ENCODE measurements around the gene CA10. TPM values are rescaled to one million over a fixed set of nuclear protein-coding genes. Genes with fewer than 3 reads are reported as not detected.

The CA10 gene
- polyA plus RNA-seq, 4 donors = 8.4 to 17.2 (median 10.2) TPM

DNA sequence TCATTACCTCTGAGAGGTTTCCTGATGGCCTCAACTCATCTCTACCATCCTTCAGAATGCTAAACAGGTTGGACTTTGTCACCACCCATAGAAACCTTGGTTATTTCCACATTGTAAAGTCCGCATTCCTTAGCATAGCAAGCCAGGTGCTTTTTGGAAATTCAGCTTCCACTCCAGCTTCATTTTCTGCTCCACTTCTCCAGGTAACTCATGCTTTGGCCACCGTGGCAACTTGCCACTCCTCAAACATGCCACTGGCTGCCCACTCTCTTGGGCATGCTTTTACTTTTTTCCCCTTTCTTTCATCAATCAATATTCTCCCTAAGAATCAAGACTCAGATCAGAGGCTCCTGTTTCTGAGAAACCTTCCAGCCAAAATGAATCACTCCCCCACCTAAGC, 203.3 kb downstream of the CA10 start:
- DNase-seq (ENCODE audit: low read depth in 4 of 4, low spot score in 2 of 4) = no peak

DNA sequence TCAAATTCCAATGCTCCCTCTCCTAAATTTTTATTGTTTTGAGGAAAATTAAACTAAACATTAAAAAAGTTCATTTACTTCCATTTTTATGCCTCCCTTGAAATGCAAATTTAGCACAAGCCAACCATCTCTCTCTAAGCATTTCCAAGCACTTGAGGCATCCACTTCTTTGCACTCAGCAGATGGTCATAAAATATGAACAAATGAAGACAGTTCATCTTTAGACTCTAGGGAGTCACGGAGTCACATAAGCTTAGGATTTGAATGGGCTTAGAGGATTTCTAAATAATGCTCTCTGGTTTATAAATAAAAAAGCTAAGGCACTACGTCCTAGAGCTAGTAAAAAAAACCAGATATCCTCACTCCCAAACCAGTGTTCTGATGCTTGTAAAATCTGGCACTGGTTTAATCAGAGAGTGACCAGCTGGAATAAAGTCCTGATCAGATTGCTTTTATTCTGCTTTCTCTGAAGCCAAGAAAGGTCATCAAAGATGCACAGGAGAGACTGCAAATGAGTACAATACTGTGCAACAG, 204.2 kb downstream of the CA10 start:
- DNase-seq (ENCODE audit: low read depth in 4 of 4, low spot score in 2 of 4) = no peak

DNA sequence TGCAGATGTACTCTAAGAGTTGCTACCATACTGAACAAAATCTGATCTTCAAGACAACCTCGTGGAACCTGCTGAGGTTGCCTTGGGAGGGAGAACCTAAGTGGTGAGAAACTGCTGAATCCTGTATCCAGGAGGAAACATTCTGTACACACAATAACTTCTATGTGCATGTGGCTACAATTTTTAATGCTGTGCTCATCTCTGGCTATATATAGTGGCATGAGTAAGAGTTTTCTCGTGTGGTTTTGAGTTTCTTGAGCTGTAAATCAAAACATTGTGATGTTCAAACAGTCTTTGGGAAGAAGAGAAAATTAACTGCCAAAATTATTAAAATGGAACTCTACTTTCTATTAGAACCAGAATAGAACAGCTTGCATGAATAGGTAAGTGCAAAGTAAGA, 206.8 kb downstream of the CA10 start:
- DNase-seq (ENCODE audit: low read depth in 4 of 4, low spot score in 2 of 4) = no peak

DNA sequence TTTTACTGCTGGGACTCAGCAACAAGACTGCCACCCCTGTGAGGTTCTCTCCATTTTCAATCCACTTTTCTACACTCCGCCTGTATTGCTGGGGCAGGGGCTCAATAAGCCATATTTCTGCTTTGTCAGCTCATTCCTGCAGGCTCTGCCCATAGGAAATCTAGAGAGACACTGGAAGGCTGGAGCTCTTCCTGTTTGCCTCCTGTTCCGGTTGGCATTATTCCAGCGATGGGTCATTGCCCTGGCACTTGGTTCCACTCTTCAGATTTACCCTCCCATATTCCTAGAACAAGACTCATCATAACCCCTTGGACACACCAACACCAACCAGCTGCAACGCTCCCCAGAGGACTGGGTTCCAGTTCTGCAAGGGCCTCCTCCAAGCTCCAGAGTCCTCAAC, 210.4 kb downstream of the CA10 start:
- no peak for DNase-seq (ENCODE audit: low read depth in 4 of 4, low spot score in 2 of 4)

DNA sequence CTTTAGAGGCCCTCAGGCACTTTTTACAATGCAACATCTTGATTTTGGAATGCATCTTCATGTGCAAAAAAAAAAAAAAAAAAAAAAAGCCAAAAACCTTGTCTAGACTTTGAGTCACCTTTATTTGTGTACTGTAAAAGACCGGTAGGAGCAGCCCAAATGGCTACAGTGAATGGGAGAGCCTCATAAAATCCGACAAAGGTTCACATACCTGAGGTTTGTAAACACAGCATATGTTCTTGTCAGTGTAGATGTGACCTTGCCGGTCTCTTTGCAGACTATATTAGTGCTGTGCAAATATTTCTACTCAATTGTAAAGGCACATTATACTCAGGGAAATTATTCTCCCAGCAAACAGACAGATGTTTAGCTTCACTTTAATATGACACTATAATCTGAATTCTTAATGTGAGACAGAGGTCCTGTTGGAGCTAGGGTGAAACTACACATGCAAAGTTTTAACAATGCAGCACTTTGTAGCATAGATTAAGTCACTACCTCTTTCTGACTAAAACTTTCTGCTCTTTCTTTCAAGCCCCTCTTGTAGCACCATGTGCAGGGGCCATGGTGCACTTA, 211.3 kb downstream of the CA10 start:
- DNase-seq (ENCODE audit: low read depth in 4 of 4, low spot score in 2 of 4) = peak in 2 of 4 donors; percentile 8 to 12

DNA sequence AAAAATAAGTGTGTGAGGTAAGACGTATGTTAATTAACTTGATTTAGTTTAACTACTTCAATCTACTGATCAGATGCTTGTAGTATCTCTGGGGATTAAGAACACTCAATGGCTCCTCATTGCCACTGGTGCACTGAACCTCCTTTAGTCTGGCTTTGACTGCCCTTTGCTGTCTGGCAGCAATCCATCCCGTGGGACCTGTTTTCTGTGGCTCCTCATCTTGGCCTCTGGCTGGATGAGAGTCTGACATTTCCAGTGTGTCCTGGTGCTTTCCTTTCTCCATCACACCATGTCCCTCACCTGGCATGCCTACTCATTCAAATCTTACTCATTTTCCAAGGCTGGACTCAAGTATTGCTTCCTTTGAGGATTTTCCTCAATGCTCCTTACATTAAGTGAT, 212.2 kb downstream of the CA10 start:
- no peak for DNase-seq (ENCODE audit: low read depth in 4 of 4, low spot score in 2 of 4)

DNA sequence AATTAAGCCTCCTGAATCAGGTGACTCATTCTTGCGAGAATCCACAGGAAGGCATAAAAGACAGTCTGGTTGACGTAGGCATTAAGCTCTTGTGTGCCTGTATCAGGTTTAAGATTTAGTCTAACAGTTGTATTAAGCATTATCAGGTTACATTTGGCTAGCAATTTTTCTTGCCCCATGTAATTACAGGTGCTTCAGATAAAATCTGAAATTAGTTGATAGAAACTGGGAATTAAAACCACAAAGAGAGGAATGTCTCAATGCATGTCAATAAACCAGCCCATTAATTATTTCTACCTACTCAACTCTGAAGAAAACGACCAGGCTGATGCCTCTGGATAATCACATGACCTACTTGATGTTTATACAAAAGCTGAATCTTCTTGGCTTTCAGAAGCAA, 217.2 kb downstream of the CA10 start:
- no peak for DNase-seq (ENCODE audit: low read depth in 4 of 4, low spot score in 2 of 4)

DNA sequence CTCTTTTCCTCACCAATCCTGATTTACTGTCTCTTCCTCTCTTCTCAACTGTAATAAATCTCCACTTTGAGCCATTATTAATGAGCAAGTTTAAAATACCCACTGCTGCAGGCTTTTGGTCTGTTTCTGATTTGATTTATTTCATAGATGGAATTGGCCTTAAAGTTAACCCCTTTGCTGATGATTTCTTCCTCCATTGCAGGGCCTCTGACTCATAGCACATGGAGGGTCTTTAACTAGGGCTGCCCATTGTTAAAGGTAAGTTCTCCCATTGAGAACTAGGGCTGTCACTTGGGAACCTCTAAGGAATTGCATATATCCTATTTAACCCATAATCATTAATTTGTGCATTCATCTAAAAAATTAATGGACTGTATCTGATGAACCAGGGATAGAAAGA, 221.2 kb downstream of the CA10 start:
- DNase-seq (ENCODE audit: low read depth in 4 of 4, low spot score in 2 of 4) = no peak

DNA sequence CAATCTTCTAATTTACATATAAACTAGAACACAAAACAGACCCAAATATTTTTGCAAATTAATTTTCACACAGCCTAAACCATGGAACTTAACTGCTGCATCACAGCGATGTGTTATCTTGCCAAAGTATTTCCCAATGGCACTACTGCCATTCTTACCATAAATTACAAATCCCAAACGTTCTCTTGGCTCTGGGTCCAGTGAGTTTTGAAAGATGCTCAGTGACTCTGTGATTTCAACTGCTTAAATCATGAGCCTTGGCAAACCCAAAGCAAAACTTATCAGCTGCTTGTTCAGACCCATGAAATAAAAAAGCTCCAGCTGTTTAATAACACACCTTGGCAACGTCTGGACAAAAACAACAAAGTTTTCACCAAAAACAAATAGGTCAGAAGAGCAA, 223.0 kb downstream of the CA10 start:
- no peak for DNase-seq (ENCODE audit: low read depth in 4 of 4, low spot score in 2 of 4)

DNA sequence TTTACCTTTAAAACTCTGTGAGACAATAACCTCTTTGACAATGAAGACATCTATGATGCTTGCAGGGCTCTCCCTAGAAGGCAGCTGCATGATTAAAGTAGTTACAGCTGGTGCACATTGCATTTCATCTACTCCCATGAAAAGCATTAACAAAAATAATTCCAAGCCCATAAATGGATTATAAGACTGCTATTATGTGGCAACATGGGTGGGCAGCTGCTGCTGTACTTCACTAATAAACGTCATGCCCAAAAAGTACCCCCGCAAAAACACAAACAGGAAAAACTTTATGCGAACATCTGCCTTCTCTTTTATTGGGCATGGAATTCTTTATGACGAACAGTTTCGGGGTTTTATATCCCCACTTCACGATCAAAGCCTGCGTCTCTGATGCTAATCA, 224.9 kb downstream of the CA10 start:
- no peak for DNase-seq (ENCODE audit: low read depth in 4 of 4, low spot score in 2 of 4)

DNA sequence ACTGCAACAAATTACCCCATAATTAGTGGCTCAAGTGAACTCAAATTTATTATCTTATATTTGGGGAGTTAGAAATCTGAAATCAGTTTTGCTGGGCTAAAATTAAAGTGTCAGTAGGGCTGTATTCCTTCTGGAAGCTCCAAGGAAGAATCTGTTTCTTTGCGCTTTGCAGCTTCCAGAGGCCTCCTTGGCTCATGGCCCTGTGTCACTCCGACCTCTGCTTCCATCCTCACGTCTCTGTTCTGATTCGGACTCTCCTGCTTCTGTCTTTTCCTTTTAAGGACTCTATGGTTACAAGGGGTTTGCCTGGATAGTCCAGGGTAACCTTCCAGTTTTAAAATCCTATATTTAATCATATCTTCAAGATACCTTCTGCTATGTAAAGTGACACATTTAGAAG, 232.1 kb downstream of the CA10 start:
- DNase-seq (ENCODE audit: low read depth in 4 of 4, low spot score in 2 of 4) = no peak

DNA sequence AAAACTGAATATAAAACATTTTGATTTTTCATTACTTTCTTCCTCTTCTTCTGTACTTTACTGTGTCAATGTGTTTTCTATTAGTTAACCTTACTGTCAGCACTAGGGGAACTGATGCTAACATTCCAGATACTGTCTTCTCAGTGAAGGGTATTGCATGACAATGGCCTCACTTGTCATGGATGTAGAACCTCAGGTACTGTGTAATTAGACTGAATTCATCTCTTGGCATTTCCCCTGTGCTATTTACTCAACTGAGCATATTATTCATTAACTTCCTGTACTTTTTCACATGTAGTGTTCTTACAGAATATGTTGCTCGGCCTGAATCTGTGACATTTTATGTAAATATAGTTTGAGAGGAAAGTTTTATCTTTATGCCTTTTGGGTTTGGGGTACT, 237.0 kb downstream of the CA10 start:
- DNase-seq (ENCODE audit: low read depth in 4 of 4, low spot score in 2 of 4) = no peak

DNA sequence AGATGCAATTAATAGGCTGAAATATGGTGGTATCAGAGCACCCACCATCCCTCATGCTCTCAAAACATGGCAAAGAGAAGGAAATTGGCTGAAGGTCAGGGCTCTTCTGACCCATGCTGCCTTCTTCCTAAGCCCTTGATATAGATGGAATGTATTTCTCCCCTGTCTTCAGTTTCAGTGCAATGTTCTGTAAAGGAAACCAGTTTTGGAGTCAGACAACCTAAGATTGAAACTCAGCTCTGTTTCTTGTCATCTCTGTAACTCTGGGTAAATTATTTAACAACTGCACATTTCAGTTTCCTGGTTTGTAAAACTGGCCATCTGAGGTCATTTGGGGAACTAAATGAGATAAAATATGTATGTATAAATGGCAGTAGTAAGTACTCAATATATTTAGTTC, 243.9 kb downstream of the CA10 start:
- DNase-seq (ENCODE audit: low read depth in 4 of 4, low spot score in 2 of 4) = no peak

DNA sequence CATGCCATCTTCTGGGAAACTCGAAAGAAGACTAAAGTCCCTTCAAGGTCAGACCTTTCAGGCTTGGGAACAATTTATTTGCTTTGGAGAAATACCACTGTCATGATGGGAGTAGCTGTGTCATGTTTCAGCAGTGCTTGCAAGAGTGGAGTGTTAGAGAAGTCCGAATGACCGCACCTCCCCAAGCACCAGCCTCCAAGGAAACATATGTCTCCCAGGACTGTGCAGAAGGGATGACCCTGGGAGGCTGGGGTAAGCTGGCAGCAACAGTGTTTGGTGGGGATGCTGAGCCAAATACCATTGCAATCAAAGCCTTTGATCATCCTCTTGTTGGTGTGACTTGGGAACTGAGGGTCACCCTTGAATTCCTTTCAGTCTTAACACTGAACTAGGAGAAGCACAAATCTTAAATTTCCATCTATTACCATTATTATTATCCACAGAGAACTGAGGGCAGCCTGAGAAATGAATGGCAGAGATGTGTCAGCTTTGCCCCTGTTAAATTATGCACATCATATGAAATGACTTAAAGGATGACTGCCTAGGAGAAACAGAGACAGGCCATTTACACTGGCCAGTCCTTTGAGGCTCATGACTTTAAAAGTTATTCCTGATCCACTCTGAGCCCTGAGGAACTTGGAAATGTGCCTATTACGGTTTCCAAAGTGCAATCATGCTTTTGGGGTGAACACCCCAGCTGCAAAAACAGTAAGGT, 244.9 kb downstream of the CA10 start:
- no peak for DNase-seq (ENCODE audit: low read depth in 4 of 4, low spot score in 2 of 4)

DNA sequence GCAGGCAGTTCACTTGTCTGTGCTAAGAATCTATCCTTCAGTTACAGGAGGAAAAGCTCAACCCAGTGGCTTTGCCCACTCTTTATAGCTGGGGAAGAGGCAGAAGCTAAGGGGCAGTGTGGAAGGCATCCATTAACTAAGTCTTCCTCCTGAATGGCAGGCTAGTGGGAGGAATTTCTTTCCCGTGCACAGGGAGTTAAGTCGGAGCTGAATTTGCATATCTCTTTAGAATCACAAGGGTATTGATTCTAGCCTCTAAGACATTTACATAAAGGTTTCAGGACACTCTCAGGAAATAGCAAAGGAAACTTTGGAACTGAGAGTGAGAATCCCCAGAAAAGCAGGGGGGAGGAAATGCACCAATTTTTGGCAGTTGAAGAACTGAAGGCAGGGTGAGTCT, 245.6 kb downstream of the CA10 start:
- no peak for DNase-seq (ENCODE audit: low read depth in 4 of 4, low spot score in 2 of 4)

DNA sequence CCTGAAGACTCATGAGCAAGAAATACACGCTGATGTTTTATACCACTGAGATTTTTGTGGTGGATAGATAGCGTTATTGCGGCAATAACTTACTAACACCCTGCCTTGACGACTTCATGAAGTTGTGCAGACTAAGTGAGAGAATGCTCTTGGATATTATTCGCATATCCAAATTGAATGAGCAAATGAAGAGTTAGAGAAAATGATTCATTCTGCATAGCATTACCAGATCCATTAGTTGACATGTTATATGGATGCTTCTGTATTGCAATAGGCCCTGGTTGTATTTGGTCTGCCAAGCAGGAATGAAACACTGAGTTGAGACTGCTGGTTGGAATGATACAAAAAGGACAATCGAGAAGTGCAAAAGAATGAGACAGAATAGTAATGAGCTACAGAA, 247.3 kb downstream of the CA10 start:
- no peak for DNase-seq (ENCODE audit: low read depth in 4 of 4, low spot score in 2 of 4)

DNA sequence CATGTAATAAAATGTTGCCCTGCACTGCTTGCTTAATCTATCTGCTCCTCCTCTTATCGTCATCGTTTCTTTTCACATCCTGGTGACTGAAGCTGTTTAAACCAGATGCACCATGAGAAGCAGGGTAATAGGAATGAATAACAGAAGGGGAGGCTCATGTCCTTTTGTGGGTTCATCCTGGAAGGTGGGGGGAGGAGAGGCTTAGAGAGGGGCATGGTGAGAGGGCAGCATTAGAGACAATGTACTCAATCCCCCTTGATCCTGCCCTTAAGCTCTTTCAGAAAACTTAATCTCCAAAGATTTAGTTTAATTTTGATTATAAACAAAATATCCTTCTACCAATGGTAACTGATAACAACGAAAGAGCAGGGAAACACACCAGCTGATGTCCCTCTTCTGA, 248.5 kb downstream of the CA10 start:
- no peak for DNase-seq (ENCODE audit: low read depth in 4 of 4, low spot score in 2 of 4)

DNA sequence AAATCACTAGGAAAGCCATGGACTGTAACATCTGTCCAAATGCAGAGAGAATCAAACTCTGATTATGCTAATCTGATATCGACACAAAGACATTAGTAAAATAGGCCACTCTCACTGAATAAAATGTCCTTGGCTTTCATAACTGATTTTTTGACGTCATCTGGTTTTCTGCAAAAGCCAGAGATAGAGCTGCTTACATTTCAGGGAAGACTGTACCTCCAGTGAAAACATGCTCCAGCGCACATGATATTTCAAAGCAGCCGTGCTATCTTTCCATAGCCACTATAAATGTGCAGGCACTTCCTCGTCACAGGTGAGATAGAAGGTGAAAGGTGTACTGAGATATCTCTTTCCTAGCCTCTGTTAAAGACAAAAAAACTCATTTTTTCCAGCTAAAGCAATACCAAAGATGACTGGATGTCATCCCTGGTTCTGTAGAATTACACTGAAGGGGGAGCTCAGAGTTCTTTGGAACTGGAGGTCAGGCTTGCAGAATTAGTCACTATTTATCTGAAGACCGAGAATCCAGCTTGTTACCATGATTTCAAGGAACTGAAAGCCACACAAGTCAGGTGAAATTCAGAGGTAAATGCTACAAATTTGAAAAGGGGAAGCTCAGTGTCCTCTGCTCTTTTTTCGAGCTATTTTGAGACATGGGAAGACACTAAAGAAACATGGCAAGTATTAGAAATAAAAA, 249.5 kb downstream of the CA10 start:
- DNase-seq (ENCODE audit: low read depth in 4 of 4, low spot score in 2 of 4) = no peak

DNA sequence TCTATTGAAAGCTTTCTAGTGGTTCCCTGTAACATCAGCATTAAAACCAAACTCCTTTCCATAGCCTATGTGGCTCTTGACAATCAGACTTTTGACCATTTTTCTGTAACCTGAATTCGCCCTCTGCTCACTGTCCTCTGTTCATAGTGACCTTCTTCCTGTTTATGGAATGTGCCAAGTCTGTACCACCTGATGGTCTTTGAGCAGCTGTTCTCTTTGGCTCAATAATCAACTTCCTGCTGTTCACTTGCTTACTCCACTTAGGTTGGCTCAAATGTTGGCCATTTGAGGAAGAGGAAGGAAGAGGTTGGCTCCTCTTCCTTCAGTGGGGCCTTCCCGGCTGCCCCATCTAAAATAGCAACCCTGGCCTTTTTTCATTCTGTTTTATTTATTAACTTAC, 251.5 kb downstream of the CA10 start:
- DNase-seq (ENCODE audit: low read depth in 4 of 4, low spot score in 2 of 4) = no peak

DNA sequence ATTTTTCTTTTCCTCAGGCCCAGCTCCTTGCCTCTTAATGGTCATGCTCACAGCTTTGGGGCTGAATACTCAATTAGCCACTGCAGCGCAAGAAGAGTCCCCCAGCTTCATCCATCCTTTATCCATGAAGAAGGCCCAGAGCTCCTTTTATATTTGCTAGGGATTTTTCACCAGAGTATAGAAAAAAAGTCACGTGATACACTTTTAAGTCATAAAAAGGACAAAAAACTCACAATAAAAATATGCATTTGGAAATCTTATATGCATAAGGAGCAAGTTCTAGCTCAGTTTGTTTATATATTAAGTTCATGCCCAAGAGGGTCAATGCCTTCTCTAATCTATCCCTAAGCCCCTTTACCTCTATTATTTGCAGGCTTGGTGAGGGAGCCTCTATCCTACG, 254.1 kb downstream of the CA10 start:
- no peak for DNase-seq (ENCODE audit: low read depth in 4 of 4, low spot score in 2 of 4)

DNA sequence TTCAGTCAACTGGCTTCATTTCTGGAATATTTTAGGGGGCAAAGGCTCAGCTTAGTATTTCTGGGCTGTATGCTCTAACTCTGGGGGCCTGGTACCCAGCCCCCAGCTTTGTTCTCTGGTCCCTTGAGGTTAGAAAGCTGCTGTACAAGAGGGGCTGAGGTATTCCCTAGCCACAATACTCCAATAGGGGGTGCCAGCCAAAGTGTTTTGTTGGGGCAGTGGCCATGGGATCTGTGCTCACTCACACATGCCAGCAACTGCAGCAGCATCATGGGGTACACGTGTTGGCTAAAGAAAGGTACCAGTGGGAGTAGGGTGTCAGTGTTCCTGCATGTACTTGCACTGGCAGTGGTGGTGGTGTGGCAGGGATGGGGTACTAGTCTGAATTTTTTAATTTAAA, 257.3 kb downstream of the CA10 start:
- DNase-seq (ENCODE audit: low read depth in 4 of 4, low spot score in 2 of 4) = no peak

DNA sequence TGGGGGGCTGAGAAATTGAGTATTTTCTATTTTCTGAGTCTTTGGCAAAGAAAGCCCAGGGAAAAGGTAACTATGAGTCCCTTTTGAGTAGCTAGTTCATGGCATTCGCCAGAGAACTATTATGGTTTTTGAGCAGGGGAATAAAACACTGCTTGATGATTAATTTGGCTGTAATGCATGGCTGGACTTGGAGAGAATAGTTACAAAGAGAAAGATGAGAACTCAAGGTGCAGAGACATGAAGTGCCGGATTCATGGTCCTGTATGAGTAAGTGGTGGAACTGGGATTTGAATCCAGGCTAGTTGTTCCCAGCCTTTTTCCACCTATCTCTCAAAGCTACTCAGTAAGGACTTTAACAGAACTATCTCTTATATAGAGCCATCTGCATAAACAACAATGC, 266.6 kb downstream of the CA10 start:
- DNase-seq (ENCODE audit: low read depth in 4 of 4, low spot score in 2 of 4) = no peak

Data from left renal cortex interstitium (tissue), 4 donors.